H7 (cell line): ENCODE data around the gene AKNAD1. TPM values are rescaled to one million over a fixed set of nuclear protein-coding genes. Genes with fewer than 3 reads are reported as not detected.

Experiments
- DNase-seq: peaks from one replicate; pipeline ENCODE4 v3.0.0; 2012
- H3K27me3 ChIP-seq: 2 replicates; pipeline ENCODE4 v1.6.0; 2011; ENCODE audit warnings: mild to moderate bottlenecking, low read length; ENCODE audit not compliant: control insufficient read depth, insufficient read depth
- H3K36me3 ChIP-seq: replicated peaks from 2 replicates; pipeline ENCODE4 v1.5.1; 2011; ENCODE audit warnings: low read length; ENCODE audit not compliant: control insufficient read depth, insufficient read depth
- H3K4me3 ChIP-seq: 2 replicates; pipeline ENCODE4 v1.5.1; 2011; ENCODE audit warnings: low read depth, mild to moderate bottlenecking, control low read depth, low read length, moderate library complexity; ENCODE audit not compliant: insufficient read depth
- total RNA-seq: library from RNA; depleted of rRNA; stranded (reverse); fragments of >200 nt; shearing (Covaris generic); gene quantifications from 2 replicates; pipeline ENCODE4 v1.2.3, GENCODE V29; 2014

Gene AKNAD1
- total RNA-seq, 1 experiment from 2014 or later = not detected

- peak; percentile 91 for DNase-seq
- H3K27me3 ChIP-seq = no peaks in the 10 kb centered on the region
- no peaks in the 10 kb centered on the region for H3K36me3 ChIP-seq
- H3K4me3 ChIP-seq = no peak overlapping the region
Observed at GRCh38 chr1:108828074-108828961, 28.6 kb downstream of the AKNAD1 start.

GRCh38 chr1:108826081-108826635 lies 30.7 kb downstream of the AKNAD1 start:
- Histone ChIP-seq H3K36me3 (no peaks in the 10 kb centered on the region), H3K4me3 (no peak overlapping the region), H3K27me3 (no peaks in the 10 kb centered on the region)
- no peak for DNase-seq

- DNase-seq = no peak
- Histone ChIP-seq H3K27me3 (no peaks in the 10 kb centered on the region), H3K36me3 (no peaks in the 10 kb centered on the region), H3K4me3 (no peak overlapping the region)
Observed at GRCh38 chr1:108824051-108824450, 32.8 kb downstream of the AKNAD1 start.

GRCh38 chr1:108823632-108824031 lies 33.3 kb downstream of the AKNAD1 start:
- Histone ChIP-seq H3K36me3 (no peaks in the 10 kb centered on the region), H3K27me3 (no peaks in the 10 kb centered on the region), H3K4me3 (no peak overlapping the region)
- DNase-seq = no peak

GRCh38 chr1:108819878-108820277 lies 37.0 kb downstream of the AKNAD1 start:
- H3K36me3 ChIP-seq = no peaks in the 10 kb centered on the region
- no peak for DNase-seq
- H3K4me3 ChIP-seq = no peak overlapping the region
- no peaks in the 10 kb centered on the region for H3K27me3 ChIP-seq

- Histone ChIP-seq H3K4me3 (no peak overlapping the region), H3K36me3 (no peaks in the 10 kb centered on the region), H3K27me3 (no peaks in the 10 kb centered on the region)
- peak; percentile 12 for DNase-seq
Observed at GRCh38 chr1:108817811-108818210, 39.1 kb downstream of the AKNAD1 start.

- DNase-seq = peak; percentile 13
- no peak overlapping the region for H3K4me3 ChIP-seq
Observed at GRCh38 chr1:108817016-108817415, 39.9 kb downstream of the AKNAD1 start.

GRCh38 chr1:108816049-108816893 lies 40.6 kb downstream of the AKNAD1 start:
- no peaks in the 10 kb centered on the region for H3K27me3 ChIP-seq
- peak; percentile 57 for DNase-seq
- H3K36me3 ChIP-seq = no peaks in the 10 kb centered on the region
- no peak overlapping the region for H3K4me3 ChIP-seq

More at GRCh38 chr1:108817016-108817415, 39.9 kb downstream of the AKNAD1 start:
- Histone ChIP-seq H3K27me3 (no peaks in the 10 kb centered on the region), H3K36me3 (no peaks in the 10 kb centered on the region)

GRCh38 chr1:108815566-108815965 lies 41.3 kb downstream of the AKNAD1 start:
- DNase-seq = no peak
- Histone ChIP-seq H3K36me3 (no peaks in the 10 kb centered on the region), H3K4me3 (no peak overlapping the region), H3K27me3 (no peaks in the 10 kb centered on the region)

GRCh38 chr1:108814343-108815125 lies 42.4 kb downstream of the AKNAD1 start:
- H3K4me3 ChIP-seq = no peak overlapping the region
- no peak for DNase-seq
- no peaks in the 10 kb centered on the region for H3K27me3 ChIP-seq
- H3K36me3 ChIP-seq = no peaks in the 10 kb centered on the region

- no peaks in the 10 kb centered on the region for H3K27me3 ChIP-seq
- no peak for DNase-seq
Observed at GRCh38 chr1:108813326-108813725, 43.6 kb downstream of the AKNAD1 start.

GRCh38 chr1:108811611-108812010 lies 45.3 kb downstream of the AKNAD1 start:
- no peak overlapping the region for H3K4me3 ChIP-seq
- H3K27me3 ChIP-seq = no peaks in the 10 kb centered on the region
- DNase-seq = no peak
- H3K36me3 ChIP-seq = no peaks in the 10 kb centered on the region

More at GRCh38 chr1:108813326-108813725, 43.6 kb downstream of the AKNAD1 start:
- Histone ChIP-seq H3K36me3 (no peaks in the 10 kb centered on the region), H3K4me3 (no peak overlapping the region)

GRCh38 chr1:108808438-108808837 lies 48.5 kb downstream of the AKNAD1 start:
- H3K4me3 ChIP-seq = no peak overlapping the region
- no peak for DNase-seq
- H3K27me3 ChIP-seq = no peaks in the 10 kb centered on the region
- no peaks in the 10 kb centered on the region for H3K36me3 ChIP-seq

GRCh38 chr1:108803548-108803947 lies 53.3 kb downstream of the AKNAD1 start:
- no peak for DNase-seq
- Histone ChIP-seq H3K4me3 (no peak overlapping the region), H3K36me3 (no peaks in the 10 kb centered on the region), H3K27me3 (no peaks in the 10 kb centered on the region)
